HG02938 (cell line): ENCODE measurements around the gene NELL2.

Source experiments
- ATAC-seq: cut with Tn5 transposase; IDR thresholded peaks from one replicate; pipeline ENCODE4 v1.9.1; 2021; ENCODE audit warnings: mild to moderate bottlenecking, moderate library complexity; ENCODE audit not compliant: unreplicated experiment

Gene NELL2

GRCh38 chr12:44490181-44490580, 385.9 kb downstream of the NELL2 start:
- no peak for ATAC-seq

DNA sequence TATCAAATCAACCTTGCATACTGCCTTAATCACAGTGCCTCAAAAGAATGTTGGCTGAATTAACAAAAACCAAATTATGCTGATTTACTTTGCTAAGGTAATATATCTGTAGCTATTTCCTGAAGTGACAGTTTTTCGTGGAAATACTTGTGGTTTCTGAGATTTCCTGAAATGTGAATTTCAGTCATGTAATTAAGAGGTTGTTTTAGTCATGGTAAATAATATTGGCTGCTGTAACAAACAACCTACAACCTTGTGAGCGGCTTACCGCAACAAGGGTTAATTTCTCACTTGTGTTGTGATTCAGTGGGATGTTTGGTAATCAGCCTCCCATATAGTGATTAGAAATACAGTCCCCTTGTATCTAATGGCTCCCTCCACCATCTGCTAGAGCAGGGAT, 387.9 kb downstream of the NELL2 start:
- no peak for ATAC-seq

GRCh38 chr12:44484862-44485261, 391.3 kb downstream of the NELL2 start:
- ATAC-seq = no peak

DNA sequence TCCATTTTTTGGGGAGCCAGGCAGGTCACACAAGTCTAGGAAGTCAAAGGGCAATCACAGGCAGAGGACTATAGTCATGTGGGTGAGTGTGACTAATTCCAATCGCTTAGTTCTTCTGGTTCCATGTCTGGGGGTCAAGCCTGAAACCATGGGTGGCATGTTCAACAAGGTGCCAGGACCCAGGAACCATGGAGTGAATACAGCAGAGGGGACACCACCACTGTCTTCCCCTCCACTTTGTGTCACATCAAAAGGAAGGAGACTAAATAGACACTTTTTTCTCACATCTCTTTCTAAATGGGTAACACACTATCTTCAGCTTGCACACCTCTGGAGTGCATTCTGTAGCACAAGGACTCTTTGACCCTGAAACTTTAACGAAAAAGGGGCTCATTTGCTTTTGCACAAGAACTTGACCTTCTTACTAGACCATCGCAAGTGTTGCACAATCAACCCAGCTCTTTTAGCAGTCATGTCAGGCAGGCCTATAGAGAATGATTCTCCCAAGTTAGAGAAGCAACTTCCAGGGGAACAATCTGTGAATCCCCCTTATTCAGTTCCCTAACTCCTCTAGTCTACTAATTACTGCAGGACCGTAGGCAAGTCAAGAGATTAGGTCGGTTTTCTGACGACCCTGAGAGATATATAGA, 398.7 kb downstream of the NELL2 start:
- no peak for ATAC-seq

GRCh38 chr12:44476683-44477082, 399.4 kb downstream of the NELL2 start:
- no peak for ATAC-seq

DNA sequence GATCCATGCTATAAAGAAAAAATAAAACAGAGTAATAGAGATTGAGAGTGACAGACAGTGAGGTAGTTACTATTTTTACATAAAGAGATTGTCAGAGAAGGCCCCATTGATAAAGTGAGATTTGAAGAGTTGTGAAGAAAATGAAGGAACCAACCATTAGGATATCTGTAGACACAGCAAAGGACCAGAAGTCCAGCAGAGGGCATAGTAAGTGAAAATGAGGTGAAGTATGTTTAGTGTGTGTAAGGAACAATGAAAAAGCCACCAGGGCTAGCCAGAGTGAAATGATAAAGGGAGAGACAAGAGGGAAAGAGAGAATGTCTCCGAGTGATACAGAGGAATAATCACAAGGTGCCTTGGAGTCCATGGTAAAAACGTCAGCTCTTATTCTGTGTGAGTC, 411.0 kb downstream of the NELL2 start:
- no peak for ATAC-seq

GRCh38 chr12:44464180-44464579, 411.9 kb downstream of the NELL2 start:
- ATAC-seq = no peak

DNA sequence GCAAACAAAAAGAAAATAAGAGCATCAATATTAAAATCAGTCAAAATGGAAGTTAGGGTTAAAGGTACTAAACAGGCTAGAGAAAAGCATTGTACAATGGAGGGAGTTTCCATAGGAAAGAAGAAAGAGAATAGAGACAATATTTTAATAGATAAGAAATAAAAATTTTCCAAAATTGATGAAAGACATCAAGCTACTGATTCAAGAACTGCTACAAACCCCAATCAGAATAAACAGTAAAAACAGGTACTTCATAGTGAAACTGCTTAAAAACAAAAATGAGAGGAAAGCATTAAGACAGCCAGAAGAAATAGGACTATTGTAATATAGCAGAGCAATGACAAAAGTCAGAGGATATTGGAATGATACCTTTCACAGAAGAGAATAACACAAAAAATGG, 413.4 kb downstream of the NELL2 start:
- no peak for ATAC-seq

GRCh38 chr12:44460261-44460660, 415.9 kb downstream of the NELL2 start:
- ATAC-seq = no peak

DNA sequence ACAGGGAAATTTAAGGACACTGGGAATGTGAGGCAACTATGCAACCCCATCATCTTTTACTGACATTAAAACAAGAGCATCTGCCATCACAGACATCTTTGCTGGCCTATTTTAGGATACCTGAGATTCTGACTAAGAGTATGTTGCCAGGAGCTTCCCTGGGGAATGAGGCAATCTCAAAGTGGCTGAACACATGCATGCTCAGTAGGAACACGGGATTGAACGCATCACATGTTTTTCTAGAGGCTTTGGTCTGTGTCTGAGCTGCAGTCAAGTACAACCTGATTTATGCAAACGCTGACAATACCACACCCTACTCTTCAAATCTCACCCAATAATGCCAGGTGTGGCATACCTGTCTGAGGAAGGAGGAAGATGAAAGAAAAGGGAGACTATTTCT, 416.5 kb downstream of the NELL2 start:
- ATAC-seq = no peak
